Stimulated activated CD8-positive, alpha-beta memory T cell treated with anti-CD3 and anti-CD28 coated beads, Interleukin-12 subunit alpha, Interleukin-12 subunit beta, amount 100 ng/mL, for 4 hours (primary cell): ENCODE data around the gene C9orf72.
A peak's percentile ranks its signal among the peaks of the same experiment; 100 is the strongest.

ENCODE experiments used
- DNase-seq: peaks from one replicate; pipeline ENCODE4 v3.0.0-alpha.2; 2020; ENCODE audit warnings: low read depth

C9orf72 gene

DNA sequence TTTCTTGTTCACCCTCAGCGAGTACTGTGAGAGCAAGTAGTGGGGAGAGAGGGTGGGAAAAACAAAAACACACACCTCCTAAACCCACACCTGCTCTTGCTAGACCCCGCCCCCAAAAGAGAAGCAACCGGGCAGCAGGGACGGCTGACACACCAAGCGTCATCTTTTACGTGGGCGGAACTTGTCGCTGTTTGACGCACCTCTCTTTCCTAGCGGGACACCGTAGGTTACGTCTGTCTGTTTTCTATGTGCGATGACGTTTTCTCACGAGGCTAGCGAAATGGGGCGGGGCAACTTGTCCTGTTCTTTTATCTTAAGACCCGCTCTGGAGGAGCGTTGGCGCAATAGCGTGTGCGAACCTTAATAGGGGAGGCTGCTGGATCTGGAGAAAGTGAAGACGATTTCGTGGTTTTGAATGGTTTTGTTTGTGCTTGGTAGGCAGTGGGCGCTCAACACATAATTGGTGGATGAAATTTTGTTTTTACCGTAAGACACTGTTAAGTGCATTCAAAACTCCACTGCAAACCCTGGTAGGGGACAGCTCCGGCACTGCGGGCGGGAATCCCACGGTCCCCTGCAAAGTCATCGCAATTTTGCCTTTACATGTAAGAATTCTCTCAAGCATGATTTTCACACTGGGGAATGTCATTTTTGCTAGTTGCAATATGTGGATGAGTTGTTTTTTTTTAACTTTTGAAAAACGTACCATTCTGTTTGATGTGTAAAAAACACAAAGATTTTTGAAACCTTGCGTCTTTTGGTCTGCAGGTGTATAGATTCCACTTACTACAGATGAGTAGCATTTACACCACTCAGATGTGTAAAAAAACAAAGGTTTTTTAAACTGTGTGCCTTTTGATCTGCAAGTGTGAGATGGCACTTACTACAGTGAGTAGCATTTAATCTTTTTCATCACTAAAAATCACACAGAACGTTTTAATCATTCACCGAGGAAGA lies 631 bp upstream of the C9orf72 start:
- peak; percentile 87 for DNase-seq

DNA sequence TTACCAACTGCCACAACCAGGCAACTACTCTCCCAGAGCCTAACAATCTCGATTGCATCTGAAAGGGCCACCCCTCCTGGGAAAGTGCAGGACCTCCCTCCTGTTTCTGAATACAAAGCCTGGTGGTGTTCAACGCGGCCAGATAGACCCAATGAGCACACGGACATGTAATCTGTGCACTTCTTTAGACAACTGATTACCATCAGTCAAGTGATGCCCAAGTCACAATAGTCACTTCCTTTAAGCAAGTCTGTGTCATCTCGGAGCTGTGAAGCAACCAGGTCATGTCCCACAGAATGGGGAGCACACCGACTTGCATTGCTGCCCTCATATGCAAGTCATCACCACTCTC lies 739 bp downstream of the C9orf72 start:
- no peak for DNase-seq

DNA sequence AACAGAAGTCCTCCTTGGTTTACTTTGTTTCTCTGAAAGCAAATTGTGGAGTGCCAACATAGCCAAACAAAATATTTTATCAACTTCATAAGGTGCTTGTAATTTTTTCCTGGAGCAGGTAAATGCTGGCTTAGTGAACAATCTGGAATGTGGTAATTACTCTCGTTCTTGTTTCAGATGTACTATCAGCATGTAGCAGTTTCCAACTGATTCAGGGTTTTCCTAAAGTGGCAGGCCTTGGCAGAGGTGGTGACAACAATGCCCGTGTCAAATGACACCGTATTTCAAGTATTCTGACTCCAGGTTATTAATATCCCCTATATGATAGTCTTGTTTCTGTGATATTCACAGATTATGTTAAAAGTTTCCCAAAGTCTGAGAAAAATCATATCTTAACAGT lies 1.2 kb downstream of the C9orf72 start:
- no peak for DNase-seq

DNA sequence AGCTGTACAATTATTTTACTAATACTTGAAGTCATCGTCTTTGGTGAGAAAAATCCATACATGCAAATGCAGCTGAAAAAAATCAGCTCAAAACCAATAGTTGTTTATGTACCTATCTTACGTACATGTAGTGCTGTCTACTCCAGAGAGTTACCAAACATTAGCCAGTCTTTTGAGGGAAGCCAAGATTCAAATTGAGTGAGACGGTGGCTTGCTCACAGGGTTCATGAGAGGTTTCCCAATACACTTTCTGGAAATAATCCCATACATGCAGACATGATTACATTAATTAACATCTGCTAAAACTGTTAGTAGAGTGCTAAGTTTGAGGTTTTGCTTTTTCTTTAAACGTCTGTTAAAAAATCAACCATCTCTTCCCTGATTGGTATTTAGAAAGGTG lies 2.3 kb downstream of the C9orf72 start:
- no peak for DNase-seq

DNA sequence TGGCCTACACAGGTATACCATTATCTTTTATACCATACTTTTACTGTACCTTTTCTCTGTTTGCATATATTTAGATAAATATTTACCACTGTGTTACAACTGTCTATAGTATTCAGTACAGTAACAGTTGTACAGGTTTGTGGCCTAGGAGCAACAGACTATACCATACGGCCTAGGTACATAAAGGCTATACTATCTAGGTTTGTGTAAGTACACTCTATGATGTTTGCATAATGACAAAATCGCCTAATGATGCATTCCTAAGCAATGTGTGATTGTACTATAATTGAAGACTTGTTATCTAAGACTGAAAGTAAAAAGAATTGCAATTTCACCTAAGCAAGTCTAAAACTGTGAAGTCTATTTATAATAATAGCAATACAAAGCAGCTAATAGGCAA lies 3.9 kb downstream of the C9orf72 start:
- DNase-seq, result no peak

DNA sequence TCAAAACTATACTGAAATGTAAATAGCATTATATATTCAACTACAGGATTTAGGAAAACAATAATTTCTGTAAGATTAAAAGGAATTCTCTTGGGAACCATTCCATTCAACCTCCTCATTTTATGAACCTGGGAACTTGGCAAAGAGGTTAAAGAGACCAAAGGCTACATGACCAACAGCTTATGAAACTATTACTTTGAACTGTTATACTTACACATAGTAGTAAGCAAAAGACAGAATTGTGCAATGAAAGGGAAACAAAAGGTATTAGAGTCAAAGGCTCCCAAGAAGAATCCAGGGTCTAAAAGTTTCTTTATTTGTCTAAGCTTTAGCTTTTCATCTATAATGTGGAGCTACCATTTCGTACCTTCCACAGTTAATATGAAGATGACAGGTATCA lies 7.2 kb downstream of the C9orf72 start:
- no peak for DNase-seq

DNA sequence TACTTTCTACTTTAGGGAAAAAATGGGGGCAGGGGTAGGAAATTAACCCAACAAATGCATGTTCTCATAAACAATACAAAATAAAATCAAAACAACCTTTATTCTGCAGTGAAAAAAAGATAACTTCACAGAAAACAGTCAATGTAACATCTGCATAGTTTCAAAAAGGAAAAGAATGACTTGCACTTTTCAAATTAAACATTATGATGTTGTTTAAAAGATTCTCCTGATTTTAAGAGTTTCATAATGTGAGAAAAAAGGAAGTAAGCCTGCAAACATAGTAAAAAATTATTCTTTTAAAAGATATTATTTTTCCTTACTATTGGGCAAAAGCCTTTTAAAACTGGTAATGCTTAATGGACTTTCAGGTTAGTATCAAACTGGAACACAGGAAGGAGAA lies 7.6 kb downstream of the C9orf72 start:
- no peak for DNase-seq

DNA sequence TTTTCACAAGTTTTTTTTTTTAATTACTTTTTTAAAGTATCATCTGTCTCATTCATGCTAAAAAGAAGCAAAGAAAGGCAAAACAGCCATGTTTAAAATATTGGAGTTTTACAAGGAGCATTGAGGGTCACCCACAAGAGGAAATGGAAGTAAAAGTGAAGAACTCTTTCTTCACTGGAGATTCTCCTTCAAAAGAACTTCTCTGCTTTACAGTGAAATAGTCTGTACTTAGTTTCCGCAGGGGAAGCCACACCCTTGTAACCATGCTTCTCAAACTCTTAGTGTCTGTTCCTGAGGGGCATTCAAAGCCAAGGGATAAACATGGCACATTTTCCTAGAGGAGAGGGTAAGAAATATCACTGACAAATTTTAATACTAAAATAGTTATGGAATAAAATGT lies 8.6 kb downstream of the C9orf72 start:
- DNase-seq, result no peak

DNA sequence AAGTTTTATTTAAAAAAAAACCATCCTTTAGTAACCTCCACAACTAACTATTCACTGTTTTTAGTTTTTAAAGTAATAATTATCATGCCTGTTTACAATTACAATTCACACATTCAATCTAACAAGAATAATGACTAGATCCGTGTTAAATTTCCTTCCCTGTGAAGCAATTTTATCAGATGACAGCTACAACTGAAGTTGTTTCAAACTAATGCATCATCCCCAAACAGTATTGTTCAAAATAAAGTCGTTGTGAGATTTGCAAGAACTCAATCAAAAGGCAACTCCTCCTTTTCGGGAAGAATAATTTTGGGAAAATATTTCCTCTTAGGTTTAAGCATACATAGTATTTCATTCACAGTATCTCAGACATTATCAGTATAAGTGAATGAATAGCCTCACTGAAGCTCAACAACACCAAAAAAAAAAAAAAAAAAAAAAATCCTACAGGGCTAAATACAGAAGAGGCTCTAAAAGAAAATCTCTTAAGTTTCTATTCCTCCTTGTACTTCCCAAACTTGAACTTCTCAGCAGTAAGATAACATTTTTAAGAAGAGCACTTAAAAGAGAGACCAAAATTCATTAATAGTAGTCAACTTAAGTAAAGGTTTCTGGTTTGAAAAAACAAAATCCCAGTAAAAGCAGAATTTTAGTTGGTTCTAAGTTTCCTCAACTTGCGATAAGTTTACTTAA lies 9.4 kb downstream of the C9orf72 start:
- DNase-seq, result no peak

DNA sequence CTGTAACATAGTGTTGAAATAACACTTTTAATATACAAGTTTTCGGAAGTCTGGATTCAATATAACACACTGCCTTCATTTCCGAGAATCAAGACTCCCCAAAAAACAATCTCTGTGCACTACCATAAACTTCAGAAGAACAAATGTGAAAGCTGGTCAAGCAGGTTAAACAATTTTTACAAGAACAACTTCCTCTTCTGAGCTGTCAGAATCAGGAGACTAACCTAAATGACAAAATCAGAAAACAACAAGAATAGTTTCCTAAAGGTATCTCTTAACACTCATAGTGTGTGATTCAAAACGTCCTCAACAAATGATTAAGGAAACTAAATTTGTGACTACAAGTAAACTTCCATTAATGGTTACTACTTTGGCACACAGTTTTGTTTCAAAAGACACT lies 11.6 kb downstream of the C9orf72 start:
- no peak for DNase-seq

DNA sequence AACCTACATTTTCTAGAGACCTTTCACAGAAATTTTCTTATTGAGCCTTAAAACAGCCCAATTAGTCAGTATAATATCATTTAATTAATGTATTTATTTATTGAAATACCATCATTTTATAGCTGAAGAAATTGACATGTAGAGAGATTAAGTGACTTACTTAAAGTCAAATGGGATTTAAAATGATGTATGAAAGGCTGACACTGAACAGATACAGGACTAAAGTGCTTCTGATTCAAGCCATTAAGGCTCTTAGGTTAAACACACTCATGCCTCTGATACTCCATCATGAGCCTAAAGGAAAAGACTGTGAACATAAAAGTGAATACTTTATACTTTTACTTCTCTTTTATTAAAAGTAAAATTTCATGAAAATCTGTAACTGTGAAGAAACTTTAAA lies 12.8 kb downstream of the C9orf72 start:
- DNase-seq, result no peak

DNA sequence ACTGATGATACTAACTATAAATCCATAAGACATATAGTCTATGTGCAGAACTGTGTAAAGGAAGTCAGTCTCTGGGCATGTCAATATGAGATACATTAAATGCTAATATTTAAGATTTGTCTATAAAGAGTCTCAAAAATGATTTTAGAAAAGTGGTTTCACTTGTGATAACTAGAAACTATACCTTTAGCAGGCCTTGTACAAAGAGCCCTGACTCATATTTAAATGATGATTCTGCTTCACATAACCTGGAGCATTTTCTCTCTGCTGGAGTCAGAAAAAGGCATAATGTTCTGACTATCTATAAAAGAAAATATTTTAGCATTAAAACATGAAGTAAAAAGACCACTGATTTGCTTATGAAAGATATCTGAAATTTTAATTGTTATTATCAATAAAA lies 15.0 kb downstream of the C9orf72 start:
- DNase-seq, result no peak

DNA sequence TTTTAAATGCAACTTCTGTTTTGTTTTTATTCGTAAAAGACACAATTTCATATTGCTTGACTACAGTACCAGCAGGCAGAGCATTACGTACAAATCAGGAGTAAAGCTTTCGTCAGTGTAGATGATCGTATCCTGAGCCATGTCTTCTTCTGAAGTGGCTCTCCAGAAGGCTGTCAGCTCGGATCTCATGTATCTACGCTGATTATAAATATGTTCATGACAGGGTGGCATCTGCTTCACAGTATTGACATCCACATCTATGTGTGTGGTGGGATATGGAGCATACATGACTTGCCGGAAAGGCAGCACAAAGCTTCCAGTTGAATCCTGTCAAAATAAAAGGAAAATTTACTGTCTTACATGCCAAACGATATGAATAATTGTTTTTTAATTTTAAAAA lies 16.8 kb downstream of the C9orf72 start:
- DNase-seq, result no peak

DNA sequence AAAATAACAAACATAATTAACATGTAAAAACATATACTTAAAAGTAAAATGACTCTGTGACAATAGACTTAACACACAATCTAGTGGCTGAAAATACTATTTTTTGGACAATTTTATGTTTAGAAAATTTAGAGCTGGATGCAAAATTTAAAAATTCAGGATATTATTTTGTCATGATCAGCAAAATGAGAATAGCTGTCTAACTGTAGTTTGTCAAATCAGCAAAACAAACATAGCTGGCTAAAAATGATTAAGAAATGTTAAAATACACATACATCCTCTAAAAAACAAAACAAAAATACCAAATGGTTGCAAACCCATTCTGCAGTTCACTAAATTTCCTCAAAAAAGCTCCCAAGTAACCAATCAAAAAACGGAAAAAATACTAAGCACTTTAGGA lies 18.6 kb downstream of the C9orf72 start:
- no peak for DNase-seq

DNA sequence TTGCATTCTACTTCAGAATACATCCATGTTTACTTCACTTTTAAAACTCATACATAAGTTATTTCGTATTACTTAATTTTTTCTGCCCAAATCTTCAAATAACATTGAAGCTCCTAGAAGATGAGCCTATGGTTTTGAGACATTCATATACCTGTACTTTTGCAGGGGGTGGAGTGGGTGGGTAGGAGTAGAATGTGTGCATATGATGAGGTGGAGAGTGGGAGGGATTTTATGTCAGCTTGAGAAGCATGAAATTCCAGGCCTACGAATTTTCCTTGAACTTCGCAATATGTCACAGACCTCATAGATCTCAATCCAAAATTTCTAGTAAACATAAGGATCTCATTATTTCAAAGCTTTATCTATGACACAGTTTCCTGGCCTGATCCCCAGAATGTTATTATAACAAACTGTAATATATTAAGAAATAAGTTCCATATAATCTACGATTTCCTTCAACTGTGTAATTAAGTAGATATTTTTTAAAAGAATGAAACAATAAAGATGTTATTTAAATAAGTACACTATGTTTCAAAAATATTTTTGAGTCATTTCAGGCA lies 24.0 kb downstream of the C9orf72 start:
- no peak for DNase-seq

DNA sequence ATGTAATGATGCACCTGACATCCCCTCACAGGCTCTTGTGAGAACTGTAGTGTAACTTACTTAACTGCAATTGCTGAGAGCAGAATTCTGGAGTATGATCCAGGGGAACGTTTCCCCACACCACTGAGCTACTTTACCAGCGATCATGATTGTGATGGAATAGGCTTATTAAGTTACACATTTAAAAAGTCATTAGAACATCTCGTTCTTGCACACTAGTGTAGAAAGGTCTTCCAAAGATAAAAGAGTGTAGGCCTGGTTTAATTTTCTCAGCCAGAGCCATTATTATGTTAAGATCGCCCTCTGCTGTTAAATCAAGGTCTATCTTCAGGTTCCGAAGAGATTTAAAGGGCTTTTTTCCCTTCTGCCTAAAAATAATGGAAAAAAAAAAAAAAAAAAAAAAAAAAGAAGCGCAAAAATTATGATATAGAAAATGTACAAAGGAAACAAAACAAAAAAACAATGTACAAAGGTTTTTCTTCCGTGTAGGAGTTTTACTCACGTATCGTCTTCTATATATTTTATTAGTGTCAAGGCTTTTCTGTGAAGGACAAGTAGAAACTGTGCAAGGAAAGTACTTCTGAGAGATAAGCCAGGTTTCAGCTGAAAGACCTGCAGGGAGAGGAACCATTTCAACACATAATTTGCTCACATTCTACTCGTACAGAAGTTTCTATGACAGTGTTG lies 25.1 kb downstream of the C9orf72 start:
- no peak for DNase-seq

DNA sequence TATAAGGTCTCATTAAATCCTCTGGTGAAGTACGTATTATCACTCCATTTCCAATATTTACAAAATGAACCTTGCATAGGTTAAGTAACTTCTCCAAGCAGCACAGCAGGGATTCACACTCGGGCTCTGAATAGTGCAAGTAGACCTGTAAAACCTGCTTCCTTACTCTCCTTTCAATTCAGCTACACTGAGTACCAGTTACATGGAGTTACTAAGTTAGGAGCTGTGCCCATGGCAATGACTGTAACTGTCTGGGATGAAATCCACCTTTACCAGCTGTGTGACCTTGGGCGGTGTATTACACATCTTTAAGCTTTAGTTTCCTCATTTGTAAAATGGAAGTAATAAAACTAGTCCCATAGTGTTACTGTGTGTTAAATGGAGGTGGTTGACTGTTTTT lies 27.8 kb downstream of the C9orf72 start:
- DNase-seq, result no peak

DNA sequence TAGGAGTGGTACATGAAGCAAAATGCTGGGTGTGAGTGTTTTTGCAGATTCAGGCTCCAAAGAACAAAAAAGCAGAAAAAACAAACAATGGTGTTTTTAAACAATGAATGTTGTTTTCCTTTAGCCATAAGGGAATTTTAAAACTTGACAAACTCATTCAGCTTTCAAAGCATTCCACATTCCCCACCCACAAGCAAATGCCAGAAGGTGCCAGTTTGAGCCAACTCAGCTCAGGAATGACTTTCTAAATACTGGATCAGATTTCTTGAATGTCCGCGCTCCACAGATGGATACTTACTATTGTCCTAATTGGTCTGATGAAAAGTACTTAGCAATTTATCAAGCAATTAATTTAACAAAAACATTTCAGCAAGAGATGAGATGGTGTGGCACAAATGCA lies 30.8 kb downstream of the C9orf72 start:
- DNase-seq, result no peak

DNA sequence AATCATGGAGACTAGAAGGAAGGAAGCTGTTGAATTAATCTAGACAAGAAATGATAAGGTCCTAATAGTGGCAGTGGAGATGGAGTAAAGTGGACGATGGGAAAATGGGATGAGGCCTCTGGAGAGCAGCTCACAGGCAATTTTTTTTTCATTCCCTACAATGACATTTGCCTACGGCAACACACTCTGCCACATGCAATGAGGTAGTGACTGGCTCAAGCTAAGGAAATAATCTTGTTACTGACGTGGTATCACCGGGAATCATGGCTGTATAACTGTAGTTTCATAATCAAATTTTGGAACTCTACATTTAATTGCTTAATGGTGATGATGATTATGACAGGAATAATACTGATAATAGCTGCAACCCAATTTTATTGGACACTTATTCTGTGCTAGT lies 31.5 kb downstream of the C9orf72 start:
- DNase-seq, result no peak

DNA sequence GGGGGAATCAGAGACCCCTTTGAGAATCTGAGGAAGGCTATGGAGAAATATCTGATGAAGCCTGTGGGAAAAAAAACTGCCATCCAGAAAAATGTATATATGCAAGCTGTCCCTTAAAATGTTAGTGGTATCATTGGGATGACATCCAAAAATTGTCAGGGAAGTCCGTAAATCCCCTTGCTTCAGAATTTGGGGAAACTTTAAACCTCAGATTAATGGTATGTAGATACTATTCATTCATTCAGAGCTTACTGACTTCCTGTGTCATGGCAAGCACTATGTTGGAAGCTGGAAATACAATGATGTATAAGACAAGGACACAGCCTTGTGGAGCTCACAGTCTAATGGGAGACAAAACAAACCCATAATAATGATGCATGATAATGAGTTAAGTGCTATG lies 32.8 kb downstream of the C9orf72 start:
- DNase-seq, result no peak

DNA sequence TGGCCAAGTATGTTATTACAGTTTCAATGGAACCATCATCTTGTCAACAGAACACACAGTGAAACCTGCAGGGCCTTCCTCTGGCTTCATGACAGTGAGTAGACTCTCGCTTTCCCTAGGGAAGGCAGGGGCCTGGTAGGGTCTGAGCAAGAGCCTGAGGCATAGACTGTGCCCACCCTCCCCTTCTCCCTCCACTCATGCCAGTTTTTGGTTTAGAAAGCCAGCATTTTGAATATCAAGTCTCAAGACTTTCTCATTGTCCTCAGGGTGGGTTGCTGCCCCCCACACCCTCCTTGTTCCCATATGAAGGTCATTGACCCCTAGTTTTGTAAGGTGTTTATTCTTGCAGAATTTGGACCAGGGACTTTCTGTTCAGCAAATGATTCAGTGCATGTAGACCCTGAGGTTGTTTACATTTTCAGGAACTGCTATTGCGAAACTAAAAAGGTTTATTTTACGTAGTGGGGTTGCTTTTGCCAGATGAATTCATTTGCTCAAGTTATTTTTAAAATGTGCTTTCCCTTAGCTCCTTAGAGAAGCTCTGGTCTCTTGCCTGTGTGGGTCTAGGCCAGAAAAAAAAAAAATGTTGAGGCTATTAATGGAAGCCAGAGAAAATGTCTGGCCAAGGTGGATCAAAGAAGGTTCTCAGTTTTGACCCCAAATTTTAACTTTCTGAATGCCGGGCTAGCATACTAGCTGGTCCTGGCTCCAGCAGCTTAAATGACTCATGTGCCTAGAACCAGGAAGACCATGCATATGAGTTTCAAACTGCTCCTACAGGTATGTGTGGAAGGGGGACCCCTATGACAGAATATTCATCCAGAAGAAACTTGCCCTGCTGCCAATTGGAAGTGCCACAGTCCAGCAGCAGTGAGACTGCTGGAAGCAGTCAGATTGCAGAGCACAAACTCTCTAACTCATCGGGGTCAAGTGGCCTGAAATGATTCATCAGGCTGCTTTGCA lies 33.5 kb downstream of the C9orf72 start:
- no peak for DNase-seq

DNA sequence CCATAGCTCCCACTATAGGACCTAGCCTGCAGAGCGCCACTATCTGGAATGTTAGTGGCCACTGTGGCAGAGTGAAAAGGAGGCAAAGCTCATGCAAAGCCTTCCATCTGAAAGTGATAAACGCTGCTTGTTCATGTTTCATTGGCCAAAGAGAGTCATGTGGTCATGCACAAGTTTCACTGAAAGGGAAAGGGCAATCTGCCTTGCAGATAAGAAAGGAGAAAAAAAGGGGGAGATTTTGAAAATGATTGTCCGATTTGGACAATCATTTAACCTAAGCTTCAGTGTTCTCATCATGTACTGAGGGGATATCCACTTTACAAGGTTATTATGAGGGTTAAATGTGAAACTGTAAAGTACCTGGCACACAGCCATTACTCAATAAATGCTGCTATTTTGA lies 34.6 kb downstream of the C9orf72 start:
- no peak for DNase-seq
